ENCODE measurements around the gene LRMDA.
"Not testable (repeated sequence)": the region's sequence is repeated elsewhere in the genome, so short reads cannot be mapped to it uniquely, and the experiment has no call there.

The LRMDA gene

GRCh38 chr10:76115471-76116155 is 684.2 kb downstream of the LRMDA start:
- no peak for DNase-seq

GRCh38 chr10:76116523-76116922 is 685.1 kb downstream of the LRMDA start:
- DNase-seq = no peak

GRCh38 chr10:76117949-76118348 is 686.5 kb downstream of the LRMDA start:
- DNase-seq = no peak

GRCh38 chr10:76119036-76119435 is 687.6 kb downstream of the LRMDA start:
- no peak for DNase-seq

GRCh38 chr10:76119515-76119914 is 688.1 kb downstream of the LRMDA start:
- no peak for DNase-seq

- no peak for DNase-seq
Measured at GRCh38 chr10:76122056-76122455, 690.6 kb downstream of the LRMDA start.

- no peak for DNase-seq
Measured at GRCh38 chr10:76124280-76124679, 692.9 kb downstream of the LRMDA start.

GRCh38 chr10:76125900-76126299 is 694.5 kb downstream of the LRMDA start:
- no peak for DNase-seq

- no peak for DNase-seq
Measured at GRCh38 chr10:76126607-76127527, 695.4 kb downstream of the LRMDA start.

GRCh38 chr10:76127984-76128589 is 696.7 kb downstream of the LRMDA start:
- DNase-seq = no peak

GRCh38 chr10:76129213-76129612 is 697.8 kb downstream of the LRMDA start:
- DNase-seq = no peak

GRCh38 chr10:76130892-76131291 is 699.5 kb downstream of the LRMDA start:
- DNase-seq = no peak

- no peak for DNase-seq
Measured at GRCh38 chr10:76133597-76134255, 702.3 kb downstream of the LRMDA start.

GRCh38 chr10:76136961-76137360 is 705.5 kb downstream of the LRMDA start:
- no peak for DNase-seq

- DNase-seq = no peak
Measured at GRCh38 chr10:76138286-76138685, 706.9 kb downstream of the LRMDA start.

GRCh38 chr10:76138906-76139305 is 707.5 kb downstream of the LRMDA start:
- DNase-seq = no peak

GRCh38 chr10:76139431-76139830 is 708.0 kb downstream of the LRMDA start:
- no peak for DNase-seq

GRCh38 chr10:76141376-76141775 is 710.0 kb downstream of the LRMDA start:
- DNase-seq = no peak

- not testable (repeated sequence) for DNase-seq
Measured at GRCh38 chr10:76148217-76148616, 716.8 kb downstream of the LRMDA start.

GRCh38 chr10:76149182-76149581 is 717.8 kb downstream of the LRMDA start:
- no peak for DNase-seq

GRCh38 chr10:76149602-76150138 is 718.2 kb downstream of the LRMDA start:
- no peak for DNase-seq

GRCh38 chr10:76150139-76150875 is 718.9 kb downstream of the LRMDA start:
- no peak for DNase-seq

Measured in NCI-H2081 treated with DMSO at 0.1 percent for 48 hours (cell line).